ENCODE results near the gene MORN3. TPM values are rescaled to one million over a fixed set of nuclear protein-coding genes. Genes with fewer than 3 reads are reported as not detected.
"Not testable (repeated sequence)": the region's sequence is repeated elsewhere in the genome, so short reads cannot be mapped to it uniquely, and the experiment has no call there.

The MORN3 gene
- total RNA-seq, 2 experiments from 2014 or later = 0.13 to 0.32 TPM

DNA sequence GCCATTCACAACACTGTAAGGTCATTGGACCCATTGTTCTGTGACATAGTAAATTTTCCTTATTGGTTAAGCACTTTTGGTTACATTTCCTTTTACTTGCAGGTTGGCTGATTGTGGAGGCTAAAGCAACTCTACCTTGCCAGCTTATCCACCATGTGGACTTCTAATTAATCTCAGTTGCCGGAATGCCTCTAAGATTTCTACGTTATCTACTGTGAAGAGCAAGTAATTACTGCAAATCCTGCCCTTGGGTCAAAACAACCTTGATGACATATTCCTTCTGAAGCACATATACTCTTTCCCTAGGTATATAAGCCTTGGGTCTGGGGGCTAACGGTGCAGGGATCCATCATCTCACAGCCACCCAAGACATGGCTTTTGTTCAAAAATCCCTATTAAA, 19.5 kb upstream of the MORN3 start:
- no peak overlapping the region for H3K27ac ChIP-seq (ENCODE audit: low read depth, low read length, poor library complexity, severe bottlenecking)
- H2AFZ ChIP-seq (ENCODE audit: low read length) = no peak overlapping the region
- H3K9me3 ChIP-seq (ENCODE audit: low read length) = no peaks in the 10 kb centered on the region
- ChIA-PET POLR2A (no interaction called here), CTCF (ENCODE audit: unreplicated experiment) (no interaction called here)
- H3K9me2 ChIP-seq (ENCODE audit: insufficient read depth, low read length) = no peaks in the 10 kb centered on the region
- no TSS peak for BruUV-seq (replicated peaks)
- H3K4me3 ChIP-seq (ENCODE audit: low read depth, low read length, poor library complexity, severe bottlenecking) = no peak overlapping the region
- TF ChIP-seq EZH2phosphoT487 (IDR thresholded peaks at IDR 0.05; ENCODE audit: borderline replicate concordance, low read depth, low read length) = no peak
- TF ChIP-seq, protein P1, sequence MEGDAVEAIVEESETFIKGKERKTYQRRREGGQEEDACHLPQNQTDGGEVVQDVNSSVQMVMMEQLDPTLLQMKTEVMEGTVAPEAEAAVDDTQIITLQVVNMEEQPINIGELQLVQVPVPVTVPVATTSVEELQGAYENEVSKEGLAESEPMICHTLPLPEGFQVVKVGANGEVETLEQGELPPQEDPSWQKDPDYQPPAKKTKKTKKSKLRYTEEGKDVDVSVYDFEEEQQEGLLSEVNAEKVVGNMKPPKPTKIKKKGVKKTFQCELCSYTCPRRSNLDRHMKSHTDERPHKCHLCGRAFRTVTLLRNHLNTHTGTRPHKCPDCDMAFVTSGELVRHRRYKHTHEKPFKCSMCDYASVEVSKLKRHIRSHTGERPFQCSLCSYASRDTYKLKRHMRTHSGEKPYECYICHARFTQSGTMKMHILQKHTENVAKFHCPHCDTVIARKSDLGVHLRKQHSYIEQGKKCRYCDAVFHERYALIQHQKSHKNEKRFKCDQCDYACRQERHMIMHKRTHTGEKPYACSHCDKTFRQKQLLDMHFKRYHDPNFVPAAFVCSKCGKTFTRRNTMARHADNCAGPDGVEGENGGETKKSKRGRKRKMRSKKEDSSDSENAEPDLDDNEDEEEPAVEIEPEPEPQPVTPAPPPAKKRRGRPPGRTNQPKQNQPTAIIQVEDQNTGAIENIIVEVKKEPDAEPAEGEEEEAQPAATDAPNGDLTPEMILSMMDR (conservative IDR thresholded peaks at IDR 0.05; ENCODE audit: low read length) = no peak
- H3K4me1 ChIP-seq (ENCODE audit: insufficient read depth, low read length, poor library complexity, severe bottlenecking) = peaks cover 17% of the 10 kb centered on the region
- no peak overlapping the region for H3K4me2 ChIP-seq (ENCODE audit: low read length)
- H3K79me2 ChIP-seq (ENCODE audit: insufficient read depth, low read depth, low read length) = no peaks in the 10 kb centered on the region
- DNase-seq (ENCODE audit: low spot score) = no peak
- no peaks in the 10 kb centered on the region for H4K20me1 ChIP-seq (ENCODE audit: insufficient read depth, low read length)
- no peaks in the 10 kb centered on the region for H3K36me3 ChIP-seq (ENCODE audit: insufficient read depth, low read length)
- intact Hi-C loops (cut with micrococcal nuclease; ENCODE audit: unreplicated experiment) = no loop called here

DNA sequence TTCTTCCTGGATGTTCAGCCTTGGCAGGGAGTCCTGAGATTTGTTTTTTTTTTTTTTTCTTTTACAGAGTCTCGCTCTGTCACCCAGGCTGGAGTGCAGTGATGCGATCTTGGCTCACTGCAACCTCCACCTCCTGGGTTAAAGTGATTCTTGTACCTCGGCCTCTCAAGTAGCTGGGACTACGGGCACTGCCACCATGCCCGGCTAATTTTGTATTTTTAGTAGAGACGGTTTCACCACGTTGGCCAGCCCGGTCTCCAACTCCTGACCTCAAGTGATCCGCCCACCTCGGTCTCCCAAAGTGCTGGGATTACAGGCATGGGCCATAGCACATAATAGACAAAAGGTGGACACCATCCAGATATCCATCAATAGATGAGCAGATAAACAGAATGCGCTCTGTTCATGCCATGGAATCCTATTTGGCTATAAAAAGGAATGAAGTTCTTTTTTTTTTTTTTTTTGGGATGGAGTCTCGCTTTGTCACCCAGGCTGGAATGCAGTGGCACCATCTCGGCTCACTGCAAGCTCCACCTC, 10.3 kb upstream of the MORN3 start:
- BruUV-seq (replicated peaks); H3K4me1 ChIP-seq (ENCODE audit: insufficient read depth, low read length, poor library complexity, severe bottlenecking); DNase-seq (ENCODE audit: low spot score); H2AFZ ChIP-seq (ENCODE audit: low read length); H3K27ac ChIP-seq (ENCODE audit: low read depth, low read length, poor library complexity, severe bottlenecking); H3K9me2 ChIP-seq (ENCODE audit: insufficient read depth, low read length); H3K79me2 ChIP-seq (ENCODE audit: insufficient read depth, low read depth, low read length); H3K4me3 ChIP-seq (ENCODE audit: low read depth, low read length, poor library complexity, severe bottlenecking); intact Hi-C loops (cut with micrococcal nuclease; ENCODE audit: unreplicated experiment); CTCF ChIA-PET (ENCODE audit: unreplicated experiment); H3K4me2 ChIP-seq (ENCODE audit: low read length); H4K20me1 ChIP-seq (ENCODE audit: insufficient read depth, low read length); H3K36me3 ChIP-seq (ENCODE audit: insufficient read depth, low read length); H3K9me3 ChIP-seq (ENCODE audit: low read length): not testable (repeated sequence)
- POLR2A ChIA-PET = interaction anchor here (0.6 to 0.7 kb wide), 3 partner anchors 77 to 169 kb away, joined by 3 to 5 read pairs (median 3); no protein-coding TSS in a partner anchor

DNA sequence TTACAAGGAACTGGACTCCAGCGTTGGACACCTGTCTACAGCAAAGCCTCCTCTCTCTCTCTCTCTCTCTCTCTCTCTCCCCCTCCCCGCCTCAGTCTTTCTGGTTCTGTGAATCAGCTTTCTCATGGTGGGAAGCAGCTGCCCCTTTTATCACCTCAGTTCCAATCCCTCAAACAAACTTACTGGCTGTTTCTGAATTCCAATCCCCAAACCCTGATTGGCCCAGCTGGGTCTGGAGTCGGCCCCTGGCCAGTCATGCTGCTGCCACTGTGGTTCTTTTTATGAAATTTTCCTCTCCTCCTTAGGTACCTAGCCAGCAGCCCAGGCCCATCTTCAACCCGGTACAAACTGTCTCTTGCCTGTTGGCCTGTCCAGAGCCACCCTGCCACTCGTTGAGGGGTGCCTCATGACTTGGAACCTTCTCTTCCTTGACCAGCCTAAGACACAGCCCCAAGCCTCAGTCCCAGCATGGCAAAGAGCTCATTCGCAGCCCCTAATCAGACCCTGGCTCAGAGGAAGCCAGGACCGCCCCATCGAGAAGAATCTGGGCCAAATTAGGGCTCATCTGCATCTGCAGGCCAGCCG, 9.4 kb upstream of the MORN3 start:
- Histone ChIP-seq H2AFZ (ENCODE audit: low read length) (no peak overlapping the region), H3K36me3 (ENCODE audit: insufficient read depth, low read length) (no peaks in the 10 kb centered on the region), H3K79me2 (ENCODE audit: insufficient read depth, low read depth, low read length) (no peaks in the 10 kb centered on the region), H4K20me1 (ENCODE audit: insufficient read depth, low read length) (no peaks in the 10 kb centered on the region), H3K9me3 (ENCODE audit: low read length) (no peaks in the 10 kb centered on the region), H3K9me2 (ENCODE audit: insufficient read depth, low read length) (no peaks in the 10 kb centered on the region), H3K4me3 (ENCODE audit: low read depth, low read length, poor library complexity, severe bottlenecking) (no peak overlapping the region), H3K27ac (ENCODE audit: low read depth, low read length, poor library complexity, severe bottlenecking) (no peak overlapping the region), H3K4me1 (ENCODE audit: insufficient read depth, low read length, poor library complexity, severe bottlenecking) (peaks cover 8% of the 10 kb centered on the region), H3K4me2 (ENCODE audit: low read length) (no peak overlapping the region)
- CTCF ChIA-PET (ENCODE audit: unreplicated experiment) = interaction anchor here (0.6 kb wide), 1 partner anchor 117 kb away, joined by 3 read pairs; no protein-coding TSS in a partner anchor
- POLR2A ChIA-PET = interaction anchor here (0.6 kb wide), 1 partner anchor 153 kb away, joined by 3 read pairs; no protein-coding TSS in a partner anchor
- TF ChIP-seq EZH2phosphoT487 (IDR thresholded peaks at IDR 0.05; ENCODE audit: borderline replicate concordance, low read depth, low read length) = no peak
- TF ChIP-seq, protein P1 (conservative IDR thresholded peaks at IDR 0.05; ENCODE audit: low read length) = no peak
- intact Hi-C loops (cut with micrococcal nuclease; ENCODE audit: unreplicated experiment) = no loop called here
- TSS peak; percentile 42 for BruUV-seq (replicated peaks)
- DNase-seq (ENCODE audit: low spot score) = no peak
